Measurements from ENCODE around the gene SLC25A41.

Gene SLC25A41

GRCh38 chr19:6450166-6450565 is 16.6 kb upstream of the SLC25A41 start:
- H3K36me3 ChIP-seq (ENCODE audit: control insufficient read depth, insufficient read depth, low read length): peaks cover 21% of the 10 kb centered on the region
- 95 to 96% methylated on average over 5 of the region's 5 CpGs for WGBS, 2 experiments
- H3K4me3 ChIP-seq (ENCODE audit: insufficient read depth, low read depth, low read length): no peak overlapping the region
- H3K27me3 ChIP-seq (ENCODE audit: control insufficient read depth, insufficient read depth, low read length, poor library complexity, severe bottlenecking): no peaks in the 10 kb centered on the region
- H3K27ac ChIP-seq (ENCODE audit: insufficient read depth, low read depth, low read length, poor library complexity, severe bottlenecking): no peak overlapping the region
- H3K9me3 ChIP-seq (ENCODE audit: control insufficient read depth, low read length): no peaks in the 10 kb centered on the region
- no peaks in the 10 kb centered on the region for H3K4me1 ChIP-seq (ENCODE audit: control insufficient read depth, insufficient read depth, low read length)

- 90 to 93% methylated on average over 3 of the region's 3 CpGs for WGBS, 2 experiments
- no peak overlapping the region for H3K27ac ChIP-seq (ENCODE audit: insufficient read depth, low read depth, low read length, poor library complexity, severe bottlenecking)
- H3K27me3 ChIP-seq (ENCODE audit: control insufficient read depth, insufficient read depth, low read length, poor library complexity, severe bottlenecking): no peaks in the 10 kb centered on the region
- H3K4me1 ChIP-seq (ENCODE audit: control insufficient read depth, insufficient read depth, low read length): no peaks in the 10 kb centered on the region
- no peak overlapping the region for H3K4me3 ChIP-seq (ENCODE audit: insufficient read depth, low read depth, low read length)
- no peaks in the 10 kb centered on the region for H3K9me3 ChIP-seq (ENCODE audit: control insufficient read depth, low read length)
- peaks cover 3% of the 10 kb centered on the region for H3K36me3 ChIP-seq (ENCODE audit: control insufficient read depth, insufficient read depth, low read length)
Observed at GRCh38 chr19:6448045-6448444, 14.5 kb upstream of the SLC25A41 start.

GRCh38 chr19:6446452-6446851 is 12.9 kb upstream of the SLC25A41 start:
- peaks cover 3% of the 10 kb centered on the region for H3K36me3 ChIP-seq (ENCODE audit: control insufficient read depth, insufficient read depth, low read length)
- H3K9me3 ChIP-seq (ENCODE audit: control insufficient read depth, low read length): no peaks in the 10 kb centered on the region
- WGBS, 2 experiments: 93 to 94% methylated on average over 3 of the region's 3 CpGs
- H3K27me3 ChIP-seq (ENCODE audit: control insufficient read depth, insufficient read depth, low read length, poor library complexity, severe bottlenecking): no peaks in the 10 kb centered on the region
- no peaks in the 10 kb centered on the region for H3K4me1 ChIP-seq (ENCODE audit: control insufficient read depth, insufficient read depth, low read length)
- H3K4me3 ChIP-seq (ENCODE audit: insufficient read depth, low read depth, low read length): no peak overlapping the region
- no peak overlapping the region for H3K27ac ChIP-seq (ENCODE audit: insufficient read depth, low read depth, low read length, poor library complexity, severe bottlenecking)

- H3K36me3 ChIP-seq (ENCODE audit: control insufficient read depth, insufficient read depth, low read length): peaks cover 3% of the 10 kb centered on the region
- H3K4me3 ChIP-seq (ENCODE audit: insufficient read depth, low read depth, low read length): no peak overlapping the region
- no peaks in the 10 kb centered on the region for H3K9me3 ChIP-seq (ENCODE audit: control insufficient read depth, low read length)
- H3K4me1 ChIP-seq (ENCODE audit: control insufficient read depth, insufficient read depth, low read length): no peaks in the 10 kb centered on the region
- H3K27ac ChIP-seq (ENCODE audit: insufficient read depth, low read depth, low read length, poor library complexity, severe bottlenecking): no peak overlapping the region
- H3K27me3 ChIP-seq (ENCODE audit: control insufficient read depth, insufficient read depth, low read length, poor library complexity, severe bottlenecking): no peaks in the 10 kb centered on the region
- WGBS, 2 experiments: 93 to 94% methylated on average over 13 of the region's 13 CpGs
Observed at GRCh38 chr19:6443986-6444385, 10.4 kb upstream of the SLC25A41 start.

GRCh38 chr19:6442087-6442688 is 8.6 kb upstream of the SLC25A41 start:
- no peaks in the 10 kb centered on the region for H3K4me1 ChIP-seq (ENCODE audit: control insufficient read depth, insufficient read depth, low read length)
- WGBS, 2 experiments: 87 to 90% methylated on average over 13 of the region's 13 CpGs
- H3K4me3 ChIP-seq (ENCODE audit: insufficient read depth, low read depth, low read length): no peak overlapping the region
- H3K27me3 ChIP-seq (ENCODE audit: control insufficient read depth, insufficient read depth, low read length, poor library complexity, severe bottlenecking): no peaks in the 10 kb centered on the region
- H3K27ac ChIP-seq (ENCODE audit: insufficient read depth, low read depth, low read length, poor library complexity, severe bottlenecking): no peak overlapping the region
- H3K36me3 ChIP-seq (ENCODE audit: control insufficient read depth, insufficient read depth, low read length): peaks cover 3% of the 10 kb centered on the region
- H3K9me3 ChIP-seq (ENCODE audit: control insufficient read depth, low read length): no peaks in the 10 kb centered on the region

GRCh38 chr19:6440905-6441304 is 7.3 kb upstream of the SLC25A41 start:
- 91 to 93% methylated on average over 3 of the region's 3 CpGs for WGBS, 2 experiments
- Histone ChIP-seq H3K4me1 (ENCODE audit: control insufficient read depth, insufficient read depth, low read length) (no peaks in the 10 kb centered on the region), H3K27ac (ENCODE audit: insufficient read depth, low read depth, low read length, poor library complexity, severe bottlenecking) (no peak overlapping the region), H3K36me3 (ENCODE audit: control insufficient read depth, insufficient read depth, low read length) (no peaks in the 10 kb centered on the region), H3K4me3 (ENCODE audit: insufficient read depth, low read depth, low read length) (no peak overlapping the region), H3K9me3 (ENCODE audit: control insufficient read depth, low read length) (no peaks in the 10 kb centered on the region), H3K27me3 (ENCODE audit: control insufficient read depth, insufficient read depth, low read length, poor library complexity, severe bottlenecking) (no peaks in the 10 kb centered on the region)

GRCh38 chr19:6439743-6440142 is 6.2 kb upstream of the SLC25A41 start:
- no peaks in the 10 kb centered on the region for H3K27me3 ChIP-seq (ENCODE audit: control insufficient read depth, insufficient read depth, low read length, poor library complexity, severe bottlenecking)
- H3K9me3 ChIP-seq (ENCODE audit: control insufficient read depth, low read length): no peaks in the 10 kb centered on the region
- H3K4me3 ChIP-seq (ENCODE audit: insufficient read depth, low read depth, low read length): no peak overlapping the region
- H3K36me3 ChIP-seq (ENCODE audit: control insufficient read depth, insufficient read depth, low read length): no peaks in the 10 kb centered on the region
- 100% methylated on average over 3 of the region's 4 CpGs; no CpG with 5 or more reads in 1 of the 2 experiments for WGBS, 2 experiments
- no peak overlapping the region for H3K27ac ChIP-seq (ENCODE audit: insufficient read depth, low read depth, low read length, poor library complexity, severe bottlenecking)
- no peaks in the 10 kb centered on the region for H3K4me1 ChIP-seq (ENCODE audit: control insufficient read depth, insufficient read depth, low read length)

- Histone ChIP-seq H3K27ac (ENCODE audit: insufficient read depth, low read depth, low read length, poor library complexity, severe bottlenecking) (no peak overlapping the region), H3K36me3 (ENCODE audit: control insufficient read depth, insufficient read depth, low read length) (no peaks in the 10 kb centered on the region), H3K9me3 (ENCODE audit: control insufficient read depth, low read length) (no peaks in the 10 kb centered on the region), H3K27me3 (ENCODE audit: control insufficient read depth, insufficient read depth, low read length, poor library complexity, severe bottlenecking) (peaks cover 8% of the 10 kb centered on the region), H3K4me3 (ENCODE audit: insufficient read depth, low read depth, low read length) (no peak overlapping the region), H3K4me1 (ENCODE audit: control insufficient read depth, insufficient read depth, low read length) (no peaks in the 10 kb centered on the region)
- 78 to 79% methylated on average over 11 of the region's 11 CpGs for WGBS, 2 experiments
Observed at GRCh38 chr19:6433165-6433564, 398 bp downstream of the SLC25A41 start.

- WGBS, 2 experiments: 90 to 93% methylated on average over 11 of the region's 11 CpGs
- no peak overlapping the region for H3K4me3 ChIP-seq (ENCODE audit: insufficient read depth, low read depth, low read length)
- no peaks in the 10 kb centered on the region for H3K36me3 ChIP-seq (ENCODE audit: control insufficient read depth, insufficient read depth, low read length)
- H3K4me1 ChIP-seq (ENCODE audit: control insufficient read depth, insufficient read depth, low read length): no peaks in the 10 kb centered on the region
- peaks cover 8% of the 10 kb centered on the region for H3K27me3 ChIP-seq (ENCODE audit: control insufficient read depth, insufficient read depth, low read length, poor library complexity, severe bottlenecking)
- H3K27ac ChIP-seq (ENCODE audit: insufficient read depth, low read depth, low read length, poor library complexity, severe bottlenecking): no peak overlapping the region
- H3K9me3 ChIP-seq (ENCODE audit: control insufficient read depth, low read length): no peaks in the 10 kb centered on the region
Observed at GRCh38 chr19:6431891-6432290, 1.7 kb downstream of the SLC25A41 start.

- no peaks in the 10 kb centered on the region for H3K36me3 ChIP-seq (ENCODE audit: control insufficient read depth, insufficient read depth, low read length)
- 66 to 67% methylated on average over 20 of the region's 20 CpGs for WGBS, 2 experiments
- H3K9me3 ChIP-seq (ENCODE audit: control insufficient read depth, low read length): no peaks in the 10 kb centered on the region
- H3K27ac ChIP-seq (ENCODE audit: insufficient read depth, low read depth, low read length, poor library complexity, severe bottlenecking): no peak overlapping the region
- H3K4me1 ChIP-seq (ENCODE audit: control insufficient read depth, insufficient read depth, low read length): no peaks in the 10 kb centered on the region
- H3K27me3 ChIP-seq (ENCODE audit: control insufficient read depth, insufficient read depth, low read length, poor library complexity, severe bottlenecking): peaks cover 8% of the 10 kb centered on the region
- H3K4me3 ChIP-seq (ENCODE audit: insufficient read depth, low read depth, low read length): no peak overlapping the region
Observed at GRCh38 chr19:6429419-6430221, 3.9 kb downstream of the SLC25A41 start.

Measured in ectodermal cell (in vitro differentiated cells).